ENCODE results near the gene SRSF5. TPM values are rescaled to one million over a fixed set of nuclear protein-coding genes. Genes with fewer than 3 reads are reported as not detected.

Gene SRSF5
- total and polyA plus RNA-seq, 2 of the 13 experiments (the other 11 are each of a cell fraction or from before 2014, with no cell fraction given) = 189 to 277 TPM

DNA sequence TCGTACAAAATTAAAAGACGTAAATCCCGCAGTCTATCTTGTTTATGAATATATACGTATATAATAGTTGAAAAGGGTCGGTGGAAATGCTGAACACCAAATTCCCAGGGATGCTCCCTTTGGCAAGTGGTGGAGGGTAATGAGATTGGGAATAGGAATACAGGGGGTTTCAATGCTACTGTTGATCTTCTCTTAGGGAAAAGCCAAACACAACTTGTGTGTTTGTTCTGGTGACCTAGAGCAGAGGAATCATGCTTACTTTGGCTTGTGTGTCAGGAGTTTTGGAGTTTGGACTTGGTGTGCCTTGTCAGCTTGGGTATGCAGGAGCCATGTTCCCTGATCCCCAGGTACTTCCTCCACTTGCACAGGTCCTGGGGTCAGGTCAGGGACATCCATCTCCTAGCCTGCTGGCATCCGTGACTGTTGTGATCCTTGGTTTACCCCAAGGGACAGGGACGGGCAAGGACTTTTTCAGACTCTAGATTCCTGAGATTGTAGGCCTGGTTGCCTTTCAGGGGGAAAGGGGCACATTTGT, 26.0 kb downstream of the SRSF5 start (continued):
- TF ChIP-seq SALL2 (CRISPR knock-in tag; IDR thresholded peaks at IDR 0.05) = no peak
- no peak for TF ChIP-seq ZSCAN25 (CRISPR knock-in tag; IDR thresholded peaks at IDR 0.05)
- no peak for TF ChIP-seq KDM2A (CRISPR knock-in tag; IDR thresholded peaks at IDR 0.05; ENCODE audit: borderline replicate concordance, low read depth)
- TF ChIP-seq RXRA (CRISPR knock-in tag; IDR thresholded peaks at IDR 0.05) = peak; percentile 79; the same call in 1 of the 2 replicates
- 0 out of 2 replicates have a peak, but pooled peaks have one; percentile 45 for TF ChIP-seq REPIN1 (CRISPR knock-in tag; IDR thresholded peaks at IDR 0.05; ENCODE audit: borderline replicate concordance, low read depth)
- TF ChIP-seq NR2F2 (IDR thresholded peaks at IDR 0.05; ENCODE audit: borderline replicate concordance, low read depth) = 0 out of 2 replicates have a peak, but pooled peaks have one; percentile 19
- 0 out of 2 replicates have a peak, but pooled peaks have one; percentile 31 for TF ChIP-seq SIX4 (CRISPR knock-in tag; IDR thresholded peaks at IDR 0.05)
- TF ChIP-seq KLF16 (CRISPR knock-in tag; IDR thresholded peaks at IDR 0.05) = no peak
- peak; percentile 67; the same call in 1 of the 2 replicates for TF ChIP-seq SOX5 (CRISPR knock-in tag; IDR thresholded peaks at IDR 0.05; ENCODE audit: borderline replicate concordance)
- TF ChIP-seq ZNF292 (CRISPR knock-in tag; IDR thresholded peaks at IDR 0.05; ENCODE audit: borderline replicate concordance, low read depth) = peak; percentile 80; the same call in 1 of the 2 replicates
- TF ChIP-seq FOXM1 (CRISPR knock-in tag; IDR thresholded peaks at IDR 0.05) = no peak
- TF ChIP-seq, protein P1, sequence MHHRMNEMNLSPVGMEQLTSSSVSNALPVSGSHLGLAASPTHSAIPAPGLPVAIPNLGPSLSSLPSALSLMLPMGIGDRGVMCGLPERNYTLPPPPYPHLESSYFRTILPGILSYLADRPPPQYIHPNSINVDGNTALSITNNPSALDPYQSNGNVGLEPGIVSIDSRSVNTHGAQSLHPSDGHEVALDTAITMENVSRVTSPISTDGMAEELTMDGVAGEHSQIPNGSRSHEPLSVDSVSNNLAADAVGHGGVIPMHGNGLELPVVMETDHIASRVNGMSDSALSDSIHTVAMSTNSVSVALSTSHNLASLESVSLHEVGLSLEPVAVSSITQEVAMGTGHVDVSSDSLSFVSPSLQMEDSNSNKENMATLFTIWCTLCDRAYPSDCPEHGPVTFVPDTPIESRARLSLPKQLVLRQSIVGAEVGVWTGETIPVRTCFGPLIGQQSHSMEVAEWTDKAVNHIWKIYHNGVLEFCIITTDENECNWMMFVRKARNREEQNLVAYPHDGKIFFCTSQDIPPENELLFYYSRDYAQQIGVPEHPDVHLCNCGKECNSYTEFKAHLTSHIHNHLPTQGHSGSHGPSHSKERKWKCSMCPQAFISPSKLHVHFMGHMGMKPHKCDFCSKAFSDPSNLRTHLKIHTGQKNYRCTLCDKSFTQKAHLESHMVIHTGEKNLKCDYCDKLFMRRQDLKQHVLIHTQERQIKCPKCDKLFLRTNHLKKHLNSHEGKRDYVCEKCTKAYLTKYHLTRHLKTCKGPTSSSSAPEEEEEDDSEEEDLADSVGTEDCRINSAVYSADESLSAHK (CRISPR knock-in tag; IDR thresholded peaks at IDR 0.05; ENCODE audit: borderline replicate concordance) = no peak
- peak; percentile 90 for TF ChIP-seq ZMYM4 (CRISPR knock-in tag; IDR thresholded peaks at IDR 0.05)
- TF ChIP-seq, protein P2, sequence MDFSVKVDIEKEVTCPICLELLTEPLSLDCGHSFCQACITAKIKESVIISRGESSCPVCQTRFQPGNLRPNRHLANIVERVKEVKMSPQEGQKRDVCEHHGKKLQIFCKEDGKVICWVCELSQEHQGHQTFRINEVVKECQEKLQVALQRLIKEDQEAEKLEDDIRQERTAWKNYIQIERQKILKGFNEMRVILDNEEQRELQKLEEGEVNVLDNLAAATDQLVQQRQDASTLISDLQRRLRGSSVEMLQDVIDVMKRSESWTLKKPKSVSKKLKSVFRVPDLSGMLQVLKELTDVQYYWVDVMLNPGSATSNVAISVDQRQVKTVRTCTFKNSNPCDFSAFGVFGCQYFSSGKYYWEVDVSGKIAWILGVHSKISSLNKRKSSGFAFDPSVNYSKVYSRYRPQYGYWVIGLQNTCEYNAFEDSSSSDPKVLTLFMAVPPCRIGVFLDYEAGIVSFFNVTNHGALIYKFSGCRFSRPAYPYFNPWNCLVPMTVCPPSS (IDR thresholded peaks at IDR 0.05) = no peak
- TF ChIP-seq, protein P3, sequence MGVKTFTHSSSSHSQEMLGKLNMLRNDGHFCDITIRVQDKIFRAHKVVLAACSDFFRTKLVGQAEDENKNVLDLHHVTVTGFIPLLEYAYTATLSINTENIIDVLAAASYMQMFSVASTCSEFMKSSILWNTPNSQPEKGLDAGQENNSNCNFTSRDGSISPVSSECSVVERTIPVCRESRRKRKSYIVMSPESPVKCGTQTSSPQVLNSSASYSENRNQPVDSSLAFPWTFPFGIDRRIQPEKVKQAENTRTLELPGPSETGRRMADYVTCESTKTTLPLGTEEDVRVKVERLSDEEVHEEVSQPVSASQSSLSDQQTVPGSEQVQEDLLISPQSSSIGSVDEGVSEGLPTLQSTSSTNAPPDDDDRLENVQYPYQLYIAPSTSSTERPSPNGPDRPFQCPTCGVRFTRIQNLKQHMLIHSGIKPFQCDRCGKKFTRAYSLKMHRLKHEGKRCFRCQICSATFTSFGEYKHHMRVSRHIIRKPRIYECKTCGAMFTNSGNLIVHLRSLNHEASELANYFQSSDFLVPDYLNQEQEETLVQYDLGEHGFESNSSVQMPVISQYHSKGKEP (CRISPR knock-in tag; IDR thresholded peaks at IDR 0.05) = no peak
- TF ChIP-seq, protein P4, sequence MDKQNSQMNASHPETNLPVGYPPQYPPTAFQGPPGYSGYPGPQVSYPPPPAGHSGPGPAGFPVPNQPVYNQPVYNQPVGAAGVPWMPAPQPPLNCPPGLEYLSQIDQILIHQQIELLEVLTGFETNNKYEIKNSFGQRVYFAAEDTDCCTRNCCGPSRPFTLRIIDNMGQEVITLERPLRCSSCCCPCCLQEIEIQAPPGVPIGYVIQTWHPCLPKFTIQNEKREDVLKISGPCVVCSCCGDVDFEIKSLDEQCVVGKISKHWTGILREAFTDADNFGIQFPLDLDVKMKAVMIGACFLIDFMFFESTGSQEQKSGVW (CRISPR knock-in tag; IDR thresholded peaks at IDR 0.05; ENCODE audit: borderline replicate concordance) = no peak
- TF ChIP-seq ZNF660 (CRISPR knock-in tag; IDR thresholded peaks at IDR 0.05; ENCODE audit: borderline replicate concordance, low read depth) = no peak
- TF ChIP-seq ZNF33B (CRISPR knock-in tag; IDR thresholded peaks at IDR 0.05) = no peak
- TF ChIP-seq MED13 (CRISPR knock-in tag; IDR thresholded peaks at IDR 0.05) = no peak
- no peak for TF ChIP-seq MTA3 (CRISPR knock-in tag; IDR thresholded peaks at IDR 0.05)
- no peak for TF ChIP-seq ZNF333 (CRISPR knock-in tag; IDR thresholded peaks at IDR 0.05; ENCODE audit: borderline replicate concordance)
- no peak for TF ChIP-seq BATF2 (CRISPR knock-in tag; IDR thresholded peaks at IDR 0.05)
- no peak for TF ChIP-seq ZNF775 (CRISPR knock-in tag; IDR thresholded peaks at IDR 0.05; ENCODE audit: borderline replicate concordance)
- 0 out of 2 replicates have a peak, but pooled peaks have one; percentile 26 for TF ChIP-seq MIER2 (CRISPR knock-in tag; IDR thresholded peaks at IDR 0.05)

All from HepG2 (cell line).